Transverse colon (tissue), 4 donors: ENCODE data around the gene PRR5.

Experiments
- POLR2A ChIP-seq: fragments of 450-650 bp; IDR thresholded peaks from one replicate; pipeline ENCODE4 v1.6.1; 2016; ENCODE audit warnings: antibody characterized with exemption, mild to moderate bottlenecking, moderate library complexity
- POLR2AphosphoS5 ChIP-seq, 3 donors: sonication (generic); formaldehyde crosslinking; IDR thresholded peaks; one replicate each; pipeline ENCODE4 v1.6.1; 2016; ENCODE audit warnings: antibody characterized with exemption in 3 of 3
- TF ChIP-seq, protein P1 (sequence below), 5 experiments: fragments of 200-600 bp in 3 of 5; fragments of 450-650 bp in 2 of 5; sonication (generic) in 3 of 5; IDR thresholded peaks; 1 replicate in 2 of 5; 2 replicates in 3 of 5; pipeline ENCODE4 v1.5.1; 2016 to 2017; ENCODE audit warnings: antibody characterized with exemption in 5 of 5, inconsistent platforms in 3 of 5, mild to moderate bottlenecking in 2 of 5, moderate library complexity in 1 of 5

DNA sequence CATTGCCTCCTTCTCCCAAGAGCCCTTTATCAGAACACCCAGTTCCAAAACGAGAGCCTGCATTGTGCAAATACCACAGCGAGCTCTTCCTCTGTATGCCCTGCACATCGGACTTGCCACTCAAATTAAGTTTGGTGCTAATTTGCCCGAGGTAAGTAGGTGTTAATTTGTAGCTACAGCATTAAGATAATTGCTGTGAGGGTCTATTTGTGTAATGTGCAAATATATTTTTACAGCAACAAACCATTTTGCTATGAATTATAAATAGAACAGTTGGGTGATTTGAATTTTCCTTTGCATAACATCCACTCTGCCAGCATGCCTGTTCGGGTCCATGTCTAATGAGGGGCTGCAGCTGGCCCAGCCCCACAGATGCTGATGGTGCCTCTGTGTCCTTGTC, 58.5 kb downstream of the PRR5 start:
- TF ChIP-seq, protein P1, sequence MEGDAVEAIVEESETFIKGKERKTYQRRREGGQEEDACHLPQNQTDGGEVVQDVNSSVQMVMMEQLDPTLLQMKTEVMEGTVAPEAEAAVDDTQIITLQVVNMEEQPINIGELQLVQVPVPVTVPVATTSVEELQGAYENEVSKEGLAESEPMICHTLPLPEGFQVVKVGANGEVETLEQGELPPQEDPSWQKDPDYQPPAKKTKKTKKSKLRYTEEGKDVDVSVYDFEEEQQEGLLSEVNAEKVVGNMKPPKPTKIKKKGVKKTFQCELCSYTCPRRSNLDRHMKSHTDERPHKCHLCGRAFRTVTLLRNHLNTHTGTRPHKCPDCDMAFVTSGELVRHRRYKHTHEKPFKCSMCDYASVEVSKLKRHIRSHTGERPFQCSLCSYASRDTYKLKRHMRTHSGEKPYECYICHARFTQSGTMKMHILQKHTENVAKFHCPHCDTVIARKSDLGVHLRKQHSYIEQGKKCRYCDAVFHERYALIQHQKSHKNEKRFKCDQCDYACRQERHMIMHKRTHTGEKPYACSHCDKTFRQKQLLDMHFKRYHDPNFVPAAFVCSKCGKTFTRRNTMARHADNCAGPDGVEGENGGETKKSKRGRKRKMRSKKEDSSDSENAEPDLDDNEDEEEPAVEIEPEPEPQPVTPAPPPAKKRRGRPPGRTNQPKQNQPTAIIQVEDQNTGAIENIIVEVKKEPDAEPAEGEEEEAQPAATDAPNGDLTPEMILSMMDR (IDR thresholded peaks at IDR 0.05) = no peak
- TF ChIP-seq POLR2AphosphoS5 (IDR thresholded peaks at IDR 0.05) (no peak), POLR2A (no peak)
